SK-N-SH (cell line): Measurements from ENCODE around the gene PHF21A. TPM values are rescaled to one million over a fixed set of nuclear protein-coding genes. Genes with fewer than 3 reads are reported as not detected.

Experiments
- CTCF ChIA-PET: fragments of 300-600, 350-600 bp; formaldehyde crosslinking; extraction: SDS; loops from one replicate; lab custom pipeline; 2021; lab: Yijun Ruan, JAX
- POLR2A ChIA-PET: fragments of 350-600 bp; sonication (Branson Sonifier 250); formaldehyde crosslinking; extraction: SDS; loops from one replicate; lab custom pipeline; 2020; ENCODE audit warnings: antibody characterized with exemption, inconsistent platforms; lab: Yijun Ruan, JAX
- DNase-seq: peaks from one replicate; pipeline ENCODE4 v3.0.0; 2012
- H2AFZ ChIP-seq: fragments of 200-600 bp; sonication (generic); 2 replicates; pipeline ENCODE4 v1.8.1; 2016; ENCODE audit warnings: antibody characterized with exemption, mild to moderate bottlenecking, low read depth
- H3F3A ChIP-seq: fragments of 200-600 bp; sonication (generic); replicated peaks from 2 replicates; pipeline ENCODE3; 2016; ENCODE audit warnings: antibody characterized with exemption, mild to moderate bottlenecking; ENCODE audit not compliant: insufficient read depth
- H3K27ac ChIP-seq, 2 experiments: fragments of 200-500 bp in 1 of 2; fragments of 200-600 bp in 1 of 2; sonication (Bioruptor generic) in 1 of 2; sonication (generic), shearing (Covaris generic) in 1 of 2; 2 replicates each; pipeline versions ENCODE4 v1.5.1 to v1.6.1; 2014 to 2016; ENCODE audit warnings: low read depth in 2 of 2, inconsistent platforms in 1 of 2, low read length in 1 of 2, mild to moderate bottlenecking in 1 of 2, mixed read lengths in 1 of 2
- H3K27me3 ChIP-seq: fragments of 200-600 bp; sonication (generic), shearing (Covaris generic); 2 replicates; pipeline ENCODE4 v1.6.1; 2016; ENCODE audit warnings: mixed run types; ENCODE audit not compliant: insufficient read depth
- H3K36me3 ChIP-seq, 2 experiments: fragments of 200-500 bp in 1 of 2; fragments of 200-600 bp in 1 of 2; sonication (Bioruptor generic) in 1 of 2; sonication (generic) in 1 of 2; replicated peaks in 1 of 2; 2 replicates each; pipeline versions ENCODE3 to v1.5.1; 2014 to 2016; ENCODE audit warnings: low read length in 1 of 2, mild to moderate bottlenecking in 1 of 2; ENCODE audit not compliant: insufficient read depth in 2 of 2, control insufficient read depth in 1 of 2
- H3K4me1 ChIP-seq, 2 experiments: fragments of 200-500 bp in 1 of 2; fragments of 200-600 bp in 1 of 2; sonication (Bioruptor generic) in 1 of 2; sonication (generic), shearing (Covaris generic) in 1 of 2; 2 replicates each; pipeline versions ENCODE4 v1.5.1 to v1.6.1; 2014 to 2016; ENCODE audit warnings: low read depth in 1 of 2, low read length in 1 of 2, mixed run types in 1 of 2; ENCODE audit not compliant: insufficient read depth in 2 of 2, control insufficient read depth in 1 of 2
- H3K4me2 ChIP-seq: fragments of 200-600 bp; sonication (generic), shearing (Covaris generic); 2 replicates; pipeline ENCODE4 v1.6.1; 2017; ENCODE audit warnings: mixed run types
- H3K4me3 ChIP-seq, 2 experiments: fragments of 200-500 bp in 1 of 2; fragments of 200-600 bp in 1 of 2; sonication (Bioruptor generic) in 1 of 2; sonication (generic), shearing (Covaris generic) in 1 of 2; 2 replicates each; pipeline versions ENCODE4 v1.5.1 to v1.8.1; 2014 to 2016; ENCODE audit warnings: low read depth in 2 of 2, inconsistent platforms in 1 of 2, low read length in 1 of 2, mild to moderate bottlenecking in 1 of 2, mixed read lengths in 1 of 2, moderate library complexity in 1 of 2
- H3K79me2 ChIP-seq: fragments of 200-600 bp; sonication (generic); 2 replicates; pipeline ENCODE4 v1.8.1; 2017; ENCODE audit warnings: mild to moderate bottlenecking; ENCODE audit not compliant: insufficient read depth
- H3K9ac ChIP-seq: fragments of 200-600 bp; sonication (generic); 2 replicates; pipeline ENCODE4 v1.6.1; 2017; ENCODE audit warnings: mixed run types
- H3K9me2 ChIP-seq: fragments of 200-600 bp; sonication (generic); 2 replicates; pipeline ENCODE4 v1.6.1; 2017; ENCODE audit warnings: mixed run types
- H3K9me3 ChIP-seq: fragments of 200-600 bp; sonication (generic); 2 replicates; pipeline ENCODE4 v1.6.1; 2017; ENCODE audit warnings: mixed run types, mild to moderate bottlenecking, moderate library complexity
- H4K20me1 ChIP-seq: fragments of 200-600 bp; sonication (generic); 2 replicates; pipeline ENCODE4 v1.6.1; 2017; ENCODE audit warnings: mild to moderate bottlenecking, mixed run types; ENCODE audit not compliant: insufficient read depth
- CHD2 ChIP-seq: fragments of 150-350 bp; IDR thresholded peaks from 2 replicates; pipeline ENCODE4 v1.6.1; 2018; ENCODE audit warnings: low read length; ENCODE audit not compliant: partially characterized antibody
- ELF1 ChIP-seq: IDR thresholded peaks from 2 replicates; pipeline ENCODE4 v1.4.0; 2012
- EP300 ChIP-seq, 2 experiments: IDR thresholded peaks; 2 replicates each; pipeline versions ENCODE4 v1.4.0 to v1.6.1; 2012; ENCODE audit warnings: borderline replicate concordance in 1 of 2, low read depth in 1 of 2, low read length in 1 of 2
- FOSL2 ChIP-seq: IDR thresholded peaks from 2 replicates; pipeline ENCODE4 v1.4.0; 2012; ENCODE audit warnings: low read depth, mild to moderate bottlenecking, moderate library complexity, borderline replicate concordance
- FOXJ3 ChIP-seq: sonication (generic); formaldehyde crosslinking; IDR thresholded peaks from 2 replicates; pipeline ENCODE4 v1.5.1; 2020; ENCODE audit warnings: mild to moderate bottlenecking, missing genetic modification reagents
- MXI1 ChIP-seq: IDR thresholded peaks from 2 replicates; pipeline ENCODE4 v1.6.1; 2012; ENCODE audit warnings: mild to moderate bottlenecking, low read depth, low read length, improper control_type of control experiment
- NFIC ChIP-seq: IDR thresholded peaks from 2 replicates; pipeline ENCODE4 v1.4.0; 2012; ENCODE audit warnings: borderline replicate concordance
- RAD21 ChIP-seq: IDR thresholded peaks from 2 replicates; pipeline ENCODE4 v1.6.1; 2012; ENCODE audit warnings: mild to moderate bottlenecking, low read length
- RCOR1 ChIP-seq: fragments of 150-350 bp; IDR thresholded peaks from 2 replicates; pipeline ENCODE4 v1.6.1; 2017; ENCODE audit warnings: antibody characterized with exemption, low read length
- RFX5 ChIP-seq: IDR thresholded peaks from 2 replicates; pipeline ENCODE4 v1.6.1; 2012; ENCODE audit warnings: mild to moderate bottlenecking, improper control_type of control experiment, low read length
- RXRA ChIP-seq: IDR thresholded peaks from 2 replicates; pipeline ENCODE4 v1.4.0; 2012; ENCODE audit warnings: low read depth, mild to moderate bottlenecking, borderline replicate concordance
- SIN3A ChIP-seq: IDR thresholded peaks from 2 replicates; pipeline ENCODE4 v1.6.1; 2012; ENCODE audit warnings: low read depth, mild to moderate bottlenecking, low read length, moderate library complexity, borderline replicate concordance
- TEAD4 ChIP-seq: IDR thresholded peaks from 2 replicates; pipeline ENCODE4 v1.4.0; 2012; ENCODE audit warnings: mild to moderate bottlenecking, borderline replicate concordance; ENCODE audit not compliant: insufficient read depth
- YY1 ChIP-seq: IDR thresholded peaks from 2 replicates; pipeline ENCODE4 v1.4.0; 2012; ENCODE audit warnings: low read depth, mild to moderate bottlenecking
- WGBS: methylation state at CpG from one replicate; pipeline ENCODE4 v1.1.6; 2017; ENCODE audit warnings: low lambda C conversion rate; 5-methylcytosine and 5-hydroxymethylcytosine counted together
- polyA plus RNA-seq, 3 experiments: library from polyadenylated mRNA; depleted of rRNA; stranded (reverse); fragments of >200 nt; gene quantifications; 2 replicates each; pipeline ENCODE4 v1.2.3, GENCODE V29; 2012
- TF ChIP-seq, protein P1 (sequence below): fragments of 150-350 bp; IDR thresholded peaks from 2 replicates; pipeline ENCODE4 v1.6.1; 2016; ENCODE audit warnings: mild to moderate bottlenecking, low read depth, low read length
- TF ChIP-seq, protein P2 (sequence below): IDR thresholded peaks from 2 replicates; pipeline ENCODE4; 2012
- TF ChIP-seq, protein P3 (sequence below): IDR thresholded peaks from 2 replicates; pipeline ENCODE4 v1.4.0; 2012; ENCODE audit warnings: low read depth

Gene PHF21A
- polyA plus RNA-seq, 1 of the 3 experiments (the other 2 are of a cell fraction): 18.8 TPM

DNA sequence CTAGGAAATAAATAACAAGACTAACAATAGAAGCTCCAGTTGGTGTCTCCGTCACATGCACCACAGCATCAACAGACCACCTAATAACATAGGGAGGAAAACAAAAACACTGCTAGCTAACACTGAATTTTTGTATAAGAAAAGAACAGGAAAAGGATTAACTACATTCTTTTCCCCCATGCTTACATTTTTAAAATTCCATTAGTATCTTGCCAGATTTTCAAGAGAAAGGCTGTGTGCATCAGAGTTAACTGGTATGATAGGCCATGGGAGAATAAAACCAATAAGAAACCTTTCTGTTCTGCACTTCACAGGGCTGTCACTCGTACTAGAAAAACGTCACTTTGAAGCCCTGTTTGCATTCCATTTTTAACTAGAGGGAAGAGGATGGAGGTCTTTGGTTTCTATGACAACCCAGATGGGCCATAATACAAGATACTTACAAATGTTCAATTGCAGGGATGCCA lies 119.8 kb downstream of the PHF21A start:
- H3K9me2 ChIP-seq: no peaks in the 10 kb centered on the region
- H3K79me2 ChIP-seq: peaks cover 14% of the 10 kb centered on the region
- H3K27ac ChIP-seq: peak overlapping the region; percentile 0 to 28; a peak in 1 of 4 replicates
- no peak for TF ChIP-seq RCOR1
- no peak for TF ChIP-seq RXRA
- TF ChIP-seq YY1: no peak
- TF ChIP-seq, protein P1, sequence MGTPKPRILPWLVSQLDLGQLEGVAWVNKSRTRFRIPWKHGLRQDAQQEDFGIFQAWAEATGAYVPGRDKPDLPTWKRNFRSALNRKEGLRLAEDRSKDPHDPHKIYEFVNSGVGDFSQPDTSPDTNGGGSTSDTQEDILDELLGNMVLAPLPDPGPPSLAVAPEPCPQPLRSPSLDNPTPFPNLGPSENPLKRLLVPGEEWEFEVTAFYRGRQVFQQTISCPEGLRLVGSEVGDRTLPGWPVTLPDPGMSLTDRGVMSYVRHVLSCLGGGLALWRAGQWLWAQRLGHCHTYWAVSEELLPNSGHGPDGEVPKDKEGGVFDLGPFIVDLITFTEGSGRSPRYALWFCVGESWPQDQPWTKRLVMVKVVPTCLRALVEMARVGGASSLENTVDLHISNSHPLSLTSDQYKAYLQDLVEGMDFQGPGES: no peak
- TF ChIP-seq SIN3A: no peak
- TF ChIP-seq NFIC: no peak
- no peak for TF ChIP-seq RAD21
- TF ChIP-seq, protein P2, sequence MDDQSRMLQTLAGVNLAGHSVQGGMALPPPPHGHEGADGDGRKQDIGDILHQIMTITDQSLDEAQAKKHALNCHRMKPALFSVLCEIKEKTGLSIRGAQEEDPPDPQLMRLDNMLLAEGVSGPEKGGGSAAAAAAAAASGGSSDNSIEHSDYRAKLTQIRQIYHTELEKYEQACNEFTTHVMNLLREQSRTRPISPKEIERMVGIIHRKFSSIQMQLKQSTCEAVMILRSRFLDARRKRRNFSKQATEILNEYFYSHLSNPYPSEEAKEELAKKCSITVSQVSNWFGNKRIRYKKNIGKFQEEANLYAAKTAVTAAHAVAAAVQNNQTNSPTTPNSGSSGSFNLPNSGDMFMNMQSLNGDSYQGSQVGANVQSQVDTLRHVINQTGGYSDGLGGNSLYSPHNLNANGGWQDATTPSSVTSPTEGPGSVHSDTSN: no peak
- TF ChIP-seq FOSL2: no peak
- TF ChIP-seq EP300 (IDR thresholded peaks at IDR 0.05; ENCODE audit: borderline replicate concordance in 1 of 2, low read depth in 1 of 2, low read length in 1 of 2): no peak
- TF ChIP-seq TEAD4: no peak
- TF ChIP-seq RFX5: no peak
- TF ChIP-seq, protein P3, sequence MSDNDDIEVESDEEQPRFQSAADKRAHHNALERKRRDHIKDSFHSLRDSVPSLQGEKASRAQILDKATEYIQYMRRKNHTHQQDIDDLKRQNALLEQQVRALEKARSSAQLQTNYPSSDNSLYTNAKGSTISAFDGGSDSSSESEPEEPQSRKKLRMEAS: no peak
- TF ChIP-seq MXI1: no peak
- TF ChIP-seq CHD2: no peak
- TF ChIP-seq, all 33 proteins: peak for 0
- Histone ChIP-seq H3K27me3 (no peaks in the 10 kb centered on the region), H3F3A (peaks cover 5% of the 10 kb centered on the region), H3K4me1 (peaks cover 5 to 39% of the 10 kb centered on the region in 2 experiments; a peak in 3 of 4 replicates), H3K4me3 (no peak overlapping the region), H3K36me3 (peaks cover 0 to 2% of the 10 kb centered on the region in 2 experiments), H3K9ac (no peak overlapping the region), H3K9me3 (no peaks in the 10 kb centered on the region), H4K20me1 (peaks cover 6% of the 10 kb centered on the region; the same call in 1 of the 2 replicates), H2AFZ (no peak overlapping the region), H3K4me2 (peak overlapping the region; percentile 2; the same call in 1 of the 2 replicates)
- no peak for DNase-seq
- POLR2A ChIA-PET: no interaction called here
- 81% methylated on average over 3 of the region's 3 CpGs for WGBS
- CTCF ChIA-PET: interaction anchor here (1.1 to 2.5 kb wide), 3 partner anchors 37 to 50 kb away, joined by 3 to 13 read pairs (median 4); no protein-coding TSS in a partner anchor

DNA sequence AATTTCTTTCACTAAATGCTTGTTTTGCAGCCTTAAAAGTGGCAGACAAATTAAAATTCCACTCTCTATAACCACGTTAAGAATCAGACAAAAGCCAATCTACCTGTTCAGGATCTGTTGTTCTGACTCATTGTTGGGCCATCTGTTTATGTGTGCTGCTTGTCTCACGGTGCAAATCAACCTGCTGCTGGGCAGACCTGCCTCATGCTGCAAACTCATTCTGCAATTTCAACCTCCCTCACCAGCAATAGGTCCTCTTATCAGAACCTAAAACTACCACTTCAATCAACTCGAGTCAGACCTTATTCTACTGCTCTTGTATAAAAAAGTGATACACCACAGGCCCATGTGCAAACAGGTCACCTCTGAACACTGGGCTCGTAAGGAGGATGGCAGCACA lies 123.7 kb downstream of the PHF21A start:
- 26% methylated on average over 4 of the region's 4 CpGs for WGBS
- POLR2A ChIA-PET: no interaction called here
- CTCF ChIA-PET: interaction anchor here (1.1 to 1.4 kb wide), 2 partner anchors 9 to 33 kb away, joined by 3 read pairs; no protein-coding TSS in a partner anchor

More for the DNA sequence above, 123.7 kb downstream of the PHF21A start:
- DNase-seq: no peak
- Histone ChIP-seq H3K9me2 (no peaks in the 10 kb centered on the region), H3K36me3 (peaks cover 0 to 2% of the 10 kb centered on the region in 2 experiments), H3K27ac (peak overlapping the region in 1 of 2 experiments; percentile 60; a peak in 2 of 4 replicates), H3F3A (no peaks in the 10 kb centered on the region), H3K9me3 (no peaks in the 10 kb centered on the region), H3K9ac (no peak overlapping the region), H3K4me3 (no peak overlapping the region), H3K4me1 (peaks cover 24 to 34% of the 10 kb centered on the region in 2 experiments; a peak in 3 of 4 replicates), H4K20me1 (peaks cover 3% of the 10 kb centered on the region; the same call in 1 of the 2 replicates), H2AFZ (no peak overlapping the region), H3K79me2 (0 out of 2 replicates have a peak, but pooled peaks cover 4% of the 10 kb centered on the region), H3K27me3 (no peaks in the 10 kb centered on the region), H3K4me2 (no peak overlapping the region)
- TF ChIP-seq ELF1: no peak
- 0 out of 2 replicates have a peak, but pooled peaks have one; percentile 25 for TF ChIP-seq FOXJ3 (CRISPR knock-in tag)
